BLaER1 treated with 17β-estradiol and CSF1 and Interleukin-3, amounts not matched to agents 10 nM and 100 nM (cell line): ENCODE measurements around the gene MED9.
A peak's percentile ranks its signal among the peaks of the same experiment; 100 is the strongest.

Experiments used
- H3K27ac ChIP-seq, 11 experiments: shearing (Covaris generic); formaldehyde crosslinking; 2 replicates each; pipeline ENCODE4 v1.8.1; 2022
- H3K27me3 ChIP-seq, 11 experiments: shearing (Covaris generic); formaldehyde crosslinking; 2 replicates each; pipeline ENCODE4 v1.8.1; 2022
- H3K36me3 ChIP-seq, 11 experiments: shearing (Covaris generic); formaldehyde crosslinking; 2 replicates each; pipeline ENCODE4 v1.8.1; 2022
- H3K4me1 ChIP-seq, 10 experiments: shearing (Covaris generic); formaldehyde crosslinking; 2 replicates each; pipeline ENCODE4 v1.8.1; 2022
- H3K4me2 ChIP-seq, 11 experiments: shearing (Covaris generic); formaldehyde crosslinking; 2 replicates each; pipeline ENCODE4 v1.8.1; 2022
- H3K4me3 ChIP-seq, 10 experiments: shearing (Covaris generic); formaldehyde crosslinking; 2 replicates each; pipeline ENCODE4 v1.8.1; 2022
- H3K9ac ChIP-seq, 11 experiments: shearing (Covaris generic); formaldehyde crosslinking; 2 replicates each; pipeline ENCODE4 v1.8.1; 2022
- H3K9me3 ChIP-seq, 11 experiments: shearing (Covaris generic); formaldehyde crosslinking; replicated peaks in 1 of 11; 2 replicates each; pipeline ENCODE4 v1.8.1; 2022
- H4K20me1 ChIP-seq, 11 experiments: shearing (Covaris generic); formaldehyde crosslinking; 2 replicates each; pipeline ENCODE4 v1.8.1; 2022
- Cebpa-rat ChIP-seq, 11 experiments: shearing (Covaris generic); IDR thresholded peaks; 2 replicates each; pipeline ENCODE4 v1.8.1; 2022

Gene MED9

GRCh38 chr17:17510456-17511292 lies 33.9 kb downstream of the MED9 start:
- Histone ChIP-seq H3K9ac (peak overlapping the region in 9 of 11 experiments; percentile 6 to 66 (median 37); a peak in 13 of 22 replicates), H3K36me3 (no peaks in the 10 kb centered on the region), H3K27ac (peak overlapping the region in 9 of 11 experiments; percentile 37 to 84 (median 65); a peak in 18 of 22 replicates), H3K4me1 (peaks cover 58 to 100% (median 100%) of the 10 kb centered on the region in 10 experiments), H3K27me3 (no peaks in the 10 kb centered on the region), H3K4me2 (peak overlapping the region; percentile 67 to 98 (median 92)), H3K9me3 (no peaks in the 10 kb centered on the region), H4K20me1 (peaks cover 0 to 28% (median 2%) of the 10 kb centered on the region in 11 experiments; a peak in 4 of 22 replicates), H3K4me3 (peak overlapping the region in 5 of 10 experiments; percentile 8 to 18 (median 14); a peak in 3 of 20 replicates)
- TF ChIP-seq Cebpa-rat (IDR thresholded peaks at IDR 0.05) = no peak

GRCh38 chr17:17511293-17511741 lies 34.5 kb downstream of the MED9 start:
- Histone ChIP-seq H3K4me3 (peak overlapping the region in 5 of 10 experiments; percentile 8 to 18 (median 14); a peak in 3 of 20 replicates), H3K9ac (peak overlapping the region in 6 of 11 experiments; percentile 16 to 66 (median 58); a peak in 10 of 22 replicates), H3K9me3 (no peaks in the 10 kb centered on the region), H3K27me3 (no peaks in the 10 kb centered on the region), H3K4me2 (peak overlapping the region; percentile 67 to 98 (median 92)), H3K27ac (peak overlapping the region in 9 of 11 experiments; percentile 37 to 84 (median 65); a peak in 17 of 22 replicates), H3K4me1 (peaks cover 63 to 100% (median 100%) of the 10 kb centered on the region in 10 experiments), H4K20me1 (peaks cover 0 to 34% (median 5%) of the 10 kb centered on the region in 11 experiments; a peak in 4 of 22 replicates), H3K36me3 (no peaks in the 10 kb centered on the region)
- TF ChIP-seq Cebpa-rat (IDR thresholded peaks at IDR 0.05) = no peak

DNA sequence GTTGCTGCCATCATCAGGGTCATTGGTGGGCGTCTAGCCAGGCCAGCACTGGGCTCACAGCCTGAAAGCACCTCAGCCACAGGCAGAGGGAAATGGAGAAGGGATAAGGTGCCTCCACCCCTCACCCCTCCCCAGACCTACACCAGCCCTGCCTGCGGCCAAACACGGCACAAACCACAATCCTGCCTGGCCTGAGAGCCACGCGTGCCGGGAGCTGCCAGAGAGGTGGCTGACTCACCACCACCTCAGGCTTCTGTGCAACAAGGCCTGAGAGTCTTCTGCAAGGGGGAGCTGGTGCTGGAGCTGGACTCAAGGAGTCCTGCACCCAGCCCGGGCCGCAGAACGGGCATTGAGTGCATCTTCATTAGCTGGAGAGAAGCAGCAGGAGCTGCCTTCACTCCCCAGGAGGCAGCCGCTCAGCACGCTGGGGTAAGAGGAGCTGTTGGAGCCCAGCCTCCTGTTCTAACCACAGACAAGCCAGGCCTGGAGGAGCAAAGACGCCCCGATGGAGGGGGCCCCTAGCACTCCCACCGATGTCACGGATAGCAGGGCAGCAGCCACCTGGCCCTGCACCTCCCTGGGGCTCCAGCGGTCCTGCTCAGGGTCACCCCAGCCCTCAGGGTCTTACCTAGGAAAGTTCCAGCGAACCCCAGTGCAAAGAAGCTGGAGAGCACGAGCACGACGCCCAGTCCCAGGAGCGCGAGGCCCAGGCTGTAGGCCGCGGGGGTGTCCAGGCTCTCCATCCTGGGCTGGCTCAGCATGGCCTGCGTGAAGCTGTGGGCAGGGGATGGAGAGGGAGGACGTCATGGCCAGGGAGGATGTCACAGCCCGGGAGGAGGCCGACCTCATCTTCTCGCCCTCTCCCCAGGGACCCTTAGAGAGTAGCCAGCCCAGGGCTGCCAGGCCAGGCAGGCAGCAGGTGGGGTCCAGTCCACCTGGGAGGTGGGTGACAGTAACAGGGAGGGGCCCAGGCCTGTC lies 35.4 kb downstream of the MED9 start:
- Histone ChIP-seq H3K9me3 (no peaks in the 10 kb centered on the region), H3K9ac (peak overlapping the region in 7 of 11 experiments; percentile 1 to 59 (median 28); a peak in 9 of 22 replicates), H3K4me1 (peaks cover 63 to 100% (median 100%) of the 10 kb centered on the region in 10 experiments), H3K27me3 (no peaks in the 10 kb centered on the region), H3K36me3 (no peaks in the 10 kb centered on the region), H3K4me2 (peak overlapping the region; percentile 55 to 98 (median 92); a peak in 21 of 22 replicates), H3K4me3 (no peak overlapping the region), H3K27ac (peak overlapping the region in 3 of 11 experiments; percentile 36 to 49 (median 43); a peak in 6 of 22 replicates), H4K20me1 (peaks cover 0 to 40% (median 6%) of the 10 kb centered on the region in 11 experiments; a peak in 7 of 22 replicates)
- no peak for TF ChIP-seq Cebpa-rat (IDR thresholded peaks at IDR 0.05)

DNA sequence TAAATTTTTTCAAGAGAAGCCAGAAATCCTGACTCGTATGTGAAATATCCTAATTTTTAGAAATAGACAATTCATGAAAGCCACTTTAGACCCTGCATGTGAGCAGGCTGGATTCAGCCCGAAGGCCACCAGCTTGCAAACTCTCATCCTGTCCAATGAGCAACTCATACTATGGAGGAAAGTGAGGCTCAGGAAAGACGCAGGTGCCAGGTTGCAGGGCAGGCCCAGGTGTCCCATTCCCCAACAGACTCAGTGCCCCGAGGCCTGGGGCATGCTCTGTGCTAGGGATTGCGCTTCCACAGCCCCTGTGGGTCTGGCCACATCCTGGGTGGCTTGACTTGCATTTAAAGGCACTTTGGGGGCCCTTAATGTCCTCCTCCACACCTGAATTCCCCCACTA lies 36.1 kb downstream of the MED9 start:
- peaks cover 0 to 47% (median 11%) of the 10 kb centered on the region in 11 experiments; a peak in 10 of 22 replicates for H4K20me1 ChIP-seq
- H3K4me3 ChIP-seq = no peak overlapping the region
- TF ChIP-seq Cebpa-rat (IDR thresholded peaks at IDR 0.05) = no peak
- no peaks in the 10 kb centered on the region for H3K36me3 ChIP-seq
- peak overlapping the region in 5 of 11 experiments; percentile 12 to 59 (median 56); a peak in 5 of 22 replicates for H3K9ac ChIP-seq
- no peaks in the 10 kb centered on the region for H3K9me3 ChIP-seq
- H3K27me3 ChIP-seq = no peaks in the 10 kb centered on the region
- H3K4me1 ChIP-seq = peaks cover 65 to 100% (median 100%) of the 10 kb centered on the region in 10 experiments
- H3K4me2 ChIP-seq = peak overlapping the region in 9 of 11 experiments; percentile 84 to 98 (median 93); a peak in 18 of 22 replicates
- peak overlapping the region in 2 of 11 experiments; percentile 36 to 43; a peak in 3 of 22 replicates for H3K27ac ChIP-seq

DNA sequence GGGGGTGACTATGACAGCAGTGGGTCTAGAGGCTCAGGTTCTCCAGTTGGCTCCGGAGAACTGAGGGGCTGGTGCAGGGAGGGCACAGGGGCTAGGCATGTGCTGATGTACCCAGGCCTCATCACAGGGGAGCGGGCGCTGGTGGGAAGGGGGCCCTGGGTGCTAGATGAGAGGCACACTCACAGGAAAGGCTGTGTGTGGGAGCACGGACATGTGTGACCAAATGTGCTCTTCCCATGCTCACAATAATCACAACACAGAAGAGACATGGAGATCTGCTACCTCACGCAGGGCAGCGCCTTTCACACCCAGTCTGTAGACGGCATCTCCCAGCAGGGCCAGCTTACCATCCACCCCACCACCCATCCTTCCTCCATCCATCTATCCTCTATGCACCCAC lies 36.8 kb downstream of the MED9 start:
- Histone ChIP-seq H3K4me2 (peak overlapping the region in 8 of 11 experiments; percentile 88 to 98 (median 94); a peak in 15 of 22 replicates), H3K9ac (no peak overlapping the region), H3K27me3 (no peaks in the 10 kb centered on the region), H3K4me1 (peaks cover 71 to 100% (median 100%) of the 10 kb centered on the region in 10 experiments), H3K27ac (no peak overlapping the region), H3K36me3 (no peaks in the 10 kb centered on the region), H3K9me3 (no peaks in the 10 kb centered on the region), H3K4me3 (no peak overlapping the region), H4K20me1 (peaks cover 0 to 55% (median 19%) of the 10 kb centered on the region in 11 experiments; a peak in 11 of 22 replicates)
- TF ChIP-seq Cebpa-rat (IDR thresholded peaks at IDR 0.05) = no peak

- Histone ChIP-seq H3K9me3 (no peaks in the 10 kb centered on the region), H3K9ac (peak overlapping the region in 7 of 11 experiments; percentile 9 to 57 (median 43); a peak in 7 of 22 replicates), H4K20me1 (peaks cover 0 to 63% (median 19%) of the 10 kb centered on the region in 11 experiments; a peak in 12 of 22 replicates), H3K4me1 (peaks cover 71 to 100% (median 100%) of the 10 kb centered on the region in 10 experiments), H3K4me2 (peak overlapping the region; percentile 69 to 98 (median 92)), H3K27ac (peak overlapping the region in 3 of 11 experiments; percentile 33 to 59 (median 56); a peak in 3 of 22 replicates), H3K4me3 (no peak overlapping the region), H3K27me3 (no peaks in the 10 kb centered on the region), H3K36me3 (no peaks in the 10 kb centered on the region)
- no peak for TF ChIP-seq Cebpa-rat (IDR thresholded peaks at IDR 0.05)
Observed at GRCh38 chr17:17514361-17514992, 37.7 kb downstream of the MED9 start.

DNA sequence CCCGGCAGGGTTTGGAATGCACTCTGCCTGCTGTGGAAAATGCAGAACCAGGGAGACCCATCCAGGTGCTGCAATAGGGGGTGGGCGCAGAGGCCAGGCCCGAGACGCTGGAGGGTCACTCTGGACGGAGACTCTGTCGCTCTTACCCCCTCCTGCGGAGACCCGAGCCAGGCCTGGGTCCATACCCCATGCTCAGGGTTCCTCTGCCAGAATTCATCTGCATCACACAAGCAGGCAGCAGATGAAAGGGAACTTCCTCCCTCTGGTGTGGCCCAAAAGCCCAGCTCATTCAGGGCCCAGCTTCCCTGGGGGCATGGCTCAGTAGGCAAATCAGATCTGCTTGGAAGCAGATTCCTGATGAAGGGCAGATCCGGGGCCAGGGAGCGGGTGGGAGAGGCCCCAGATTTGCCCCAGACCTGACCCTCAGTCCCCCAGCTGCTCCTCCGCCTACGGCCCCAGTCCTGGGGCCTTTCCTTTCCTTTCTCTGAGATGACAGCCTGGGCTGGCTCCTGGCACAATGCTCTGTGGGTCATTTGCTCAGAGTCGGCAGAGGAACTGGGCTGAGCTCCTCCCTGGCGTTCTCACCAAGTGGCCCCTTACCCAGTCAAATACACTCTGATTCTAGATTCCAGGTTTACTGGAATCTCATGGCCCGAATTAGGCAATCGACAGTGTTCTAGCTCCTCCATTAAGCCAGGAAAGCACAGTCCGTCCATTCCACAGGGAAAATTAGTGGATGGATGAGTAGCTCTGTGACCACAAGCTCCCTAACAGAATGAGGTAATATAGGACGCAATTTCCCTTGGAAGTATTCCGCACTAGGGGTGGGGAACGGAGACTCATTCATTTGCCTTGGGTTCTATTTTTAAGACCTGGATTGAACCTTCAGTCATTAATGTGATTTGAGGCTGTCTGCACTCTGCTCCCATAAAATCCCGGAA lies 38.5 kb downstream of the MED9 start:
- TF ChIP-seq Cebpa-rat (IDR thresholded peaks at IDR 0.05) = no peak
- H3K9ac ChIP-seq = peak overlapping the region in 10 of 11 experiments; percentile 3 to 57 (median 40); a peak in 16 of 22 replicates
- 0 out of 20 replicates have a peak overlapping the region, but pooled peaks of 1 of the 10 experiments have one; percentile 8 for H3K4me3 ChIP-seq
- H4K20me1 ChIP-seq = peaks cover 0 to 71% (median 25%) of the 10 kb centered on the region in 11 experiments; a peak in 12 of 22 replicates
- peaks cover 70 to 100% (median 100%) of the 10 kb centered on the region in 10 experiments for H3K4me1 ChIP-seq
- H3K27ac ChIP-seq = peak overlapping the region in 9 of 11 experiments; percentile 10 to 59 (median 43); a peak in 12 of 22 replicates
- no peaks in the 10 kb centered on the region for H3K36me3 ChIP-seq
- H3K9me3 ChIP-seq = no peaks in the 10 kb centered on the region
- H3K4me2 ChIP-seq = peak overlapping the region; percentile 69 to 98 (median 92)
- no peaks in the 10 kb centered on the region for H3K27me3 ChIP-seq
